H9 (cell line): Measurements from ENCODE around the gene SESTD1. TPM values are rescaled to one million over a fixed set of nuclear protein-coding genes. Genes with fewer than 3 reads are reported as not detected.

Source experiments
- DNase-seq: peaks from one replicate; pipeline ENCODE4 v3.0.0-alpha.2; 2017
- H2AFZ ChIP-seq: one replicate; pipeline ENCODE4 v1.6.1; 2013; ENCODE audit warnings: mild to moderate bottlenecking, low read length, control low read depth, moderate library complexity
- H2AK5ac ChIP-seq: 2 replicates; pipeline ENCODE4 v1.6.1; 2013; ENCODE audit warnings: low read length, control low read depth, mixed read lengths; ENCODE audit not compliant: insufficient read length
- H2BK120ac ChIP-seq: one replicate; pipeline ENCODE4 v1.6.1; 2013; ENCODE audit warnings: low read depth, mild to moderate bottlenecking, low read length, control low read depth, inconsistent platforms; ENCODE audit not compliant: poor library complexity, severe bottlenecking
- H2BK12ac ChIP-seq: 2 replicates; pipeline ENCODE4 v1.6.1; 2013; ENCODE audit warnings: low read length, control low read depth, mixed read lengths, low read depth; ENCODE audit not compliant: insufficient read length
- H2BK15ac ChIP-seq: 2 replicates; pipeline ENCODE4 v1.6.1; 2013; ENCODE audit warnings: low read depth, low read length, control low read depth
- H2BK20ac ChIP-seq: one replicate; pipeline ENCODE4 v1.6.1; 2013; ENCODE audit warnings: low read depth, mild to moderate bottlenecking, low read length, control low read depth, inconsistent platforms; ENCODE audit not compliant: poor library complexity, severe bottlenecking
- H2BK5ac ChIP-seq: 2 replicates; pipeline ENCODE4 v1.6.1; 2013; ENCODE audit warnings: low read length, control low read depth, mixed read lengths; ENCODE audit not compliant: insufficient read length
- H3K14ac ChIP-seq: 2 replicates; pipeline ENCODE4 v1.6.1; 2013; ENCODE audit warnings: low read length, control low read depth; ENCODE audit not compliant: insufficient read depth
- H3K18ac ChIP-seq: 2 replicates; pipeline ENCODE4 v1.6.1; 2013; ENCODE audit warnings: low read depth, mild to moderate bottlenecking, mixed read lengths, low read length, control low read depth; ENCODE audit not compliant: insufficient read length
- H3K23ac ChIP-seq: 2 replicates; pipeline ENCODE4 v1.6.1; 2013; ENCODE audit warnings: low read length, control low read depth, mixed read lengths, low read depth; ENCODE audit not compliant: insufficient read length
- H3K23me2 ChIP-seq: 2 replicates; pipeline ENCODE4 v1.6.1; 2013; ENCODE audit warnings: low read depth, mild to moderate bottlenecking, mixed read lengths, low read length, control low read depth; ENCODE audit not compliant: insufficient read length, poor library complexity, severe bottlenecking
- H3K27ac ChIP-seq: 2 replicates; pipeline ENCODE4 v1.5.1; 2013; ENCODE audit warnings: low read length, control low read depth, mixed read lengths, low read depth; ENCODE audit not compliant: insufficient read length
- H3K27me3 ChIP-seq: 2 replicates; pipeline ENCODE4 v1.6.1; 2013; ENCODE audit warnings: low read length, control low read depth, inconsistent platforms; ENCODE audit not compliant: insufficient read depth
- H3K4ac ChIP-seq: 2 replicates; pipeline ENCODE4 v1.6.1; 2013; ENCODE audit warnings: low read depth, mild to moderate bottlenecking, control low read depth, inconsistent platforms, low read length, moderate library complexity
- H3K4me1 ChIP-seq: 2 replicates; pipeline ENCODE4 v1.6.1; 2013; ENCODE audit warnings: low read length, control low read depth, inconsistent platforms; ENCODE audit not compliant: insufficient read depth
- H3K4me2 ChIP-seq: 2 replicates; pipeline ENCODE4 v1.6.1; 2013; ENCODE audit warnings: low read length, control low read depth, mixed read lengths; ENCODE audit not compliant: insufficient read length, insufficient read depth
- H3K56ac ChIP-seq: 2 replicates; pipeline ENCODE4 v1.6.1; 2013; ENCODE audit warnings: low read depth, mild to moderate bottlenecking, mixed read lengths, low read length, control low read depth; ENCODE audit not compliant: insufficient read length
- H3K79me1 ChIP-seq: 2 replicates; pipeline ENCODE4 v1.6.1; 2013; ENCODE audit warnings: low read depth, mild to moderate bottlenecking, moderate library complexity, low read length, control low read depth, inconsistent platforms; ENCODE audit not compliant: insufficient read depth, poor library complexity, severe bottlenecking
- H3K79me2 ChIP-seq: 2 replicates; pipeline ENCODE4 v1.6.1; 2013; ENCODE audit warnings: low read length, control low read depth, inconsistent platforms; ENCODE audit not compliant: insufficient read depth
- H3K9ac ChIP-seq: 2 replicates; pipeline ENCODE4 v1.6.1; 2013; ENCODE audit warnings: low read length, control low read depth, mixed read lengths; ENCODE audit not compliant: insufficient read length; ENCODE audit errors: extremely low read depth
- H3K9me3 ChIP-seq: one replicate; pipeline ENCODE4 v1.6.1; 2013; ENCODE audit warnings: low read depth, low read length, inconsistent platforms; ENCODE audit not compliant: control insufficient read depth
- H3T11ph ChIP-seq: one replicate; pipeline ENCODE4 v1.6.1; 2013; ENCODE audit warnings: mild to moderate bottlenecking, low read length, control low read depth, inconsistent platforms
- H4K20me1 ChIP-seq: one replicate; pipeline ENCODE4 v1.6.1; 2013; ENCODE audit not compliant: control insufficient read depth, insufficient read length, insufficient read depth
- H4K5ac ChIP-seq: 2 replicates; pipeline ENCODE4 v1.6.1; 2013; ENCODE audit warnings: low read depth, mild to moderate bottlenecking, mixed read lengths, low read length, control low read depth; ENCODE audit not compliant: insufficient read length
- H4K8ac ChIP-seq: replicated peaks from 2 replicates; pipeline ENCODE4 v1.6.1; 2013; ENCODE audit warnings: low read length, control low read depth, mixed read lengths, low read depth; ENCODE audit not compliant: insufficient read length
- H4K91ac ChIP-seq: 2 replicates; pipeline ENCODE4 v1.6.1; 2013; ENCODE audit warnings: low read depth, mild to moderate bottlenecking, moderate library complexity, mixed read lengths, low read length, control low read depth; ENCODE audit not compliant: insufficient read length
- H3K27ac Mint-ChIP-seq, 3 experiments: 2 replicates in 2 of 3; 3 replicates in 1 of 3; pipeline ENCODE4 v1.8.0; 2020 to 2021; ENCODE audit warnings: mixed read lengths in 3 of 3, mild to moderate bottlenecking in 1 of 3, moderate library complexity in 1 of 3
- H3K27me3 Mint-ChIP-seq: 2 replicates; pipeline ENCODE4 v1.8.0; 2021; ENCODE audit warnings: low read depth, mild to moderate bottlenecking, moderate library complexity, mixed read lengths
- H3K36me3 Mint-ChIP-seq, 3 experiments: 2 replicates in 2 of 3; 3 replicates in 1 of 3; pipeline ENCODE4 v1.8.0; 2020 to 2021; ENCODE audit warnings: low read depth in 3 of 3, mixed read lengths in 3 of 3; ENCODE audit not compliant: insufficient read depth in 1 of 3
- H3K4me1 Mint-ChIP-seq, 2 experiments: 2 replicates each; pipeline ENCODE4 v1.8.0; 2020; ENCODE audit warnings: mixed read lengths in 2 of 2
- H3K4me3 Mint-ChIP-seq, 2 experiments: 2 replicates in 1 of 2; 3 replicates in 1 of 2; pipeline ENCODE4 v1.8.0; 2020 to 2021; ENCODE audit warnings: mild to moderate bottlenecking in 2 of 2, mixed read lengths in 2 of 2, moderate library complexity in 1 of 2
- H3K9me3 Mint-ChIP-seq, 2 experiments: 2 replicates in 1 of 2; 3 replicates in 1 of 2; pipeline ENCODE4 v1.8.0; 2020; ENCODE audit warnings: mild to moderate bottlenecking in 2 of 2, mixed read lengths in 2 of 2, moderate library complexity in 1 of 2
- CTCF ChIP-seq: fragments of 200-600 bp; sonication (generic); conservative IDR thresholded peaks from 3 replicates; pipeline ENCODE4 v1.8.0; 2021; ENCODE audit warnings: antibody characterized with exemption, mild to moderate bottlenecking
- WGBS: extraction: QIAGEN DNeasy Blood & Tissue Kit; methylation state at CpG from one replicate; pipeline ENCODE4 v1.1.7; 2013; ENCODE audit warnings: missing lambda C conversion rate, low lambda C conversion rate, mixed read lengths; ENCODE audit not compliant: insufficient read length; ENCODE audit errors: extremely low coverage; 5-methylcytosine and 5-hydroxymethylcytosine counted together
- total RNA-seq: library from RNA; stranded (reverse); gene quantifications from 2 replicates; pipeline ENCODE4 v1.2.1, GENCODE V29; 2021

Gene SESTD1
- total RNA-seq, 1 experiment from 2014 or later: 44.4 TPM

GRCh38 chr2:179171371-179171770, 93.3 kb downstream of the SESTD1 start:
- no peaks in the 10 kb centered on the region for H3K23me2 ChIP-seq
- H2AFZ ChIP-seq: no peak overlapping the region
- H4K20me1 ChIP-seq: no peaks in the 10 kb centered on the region
- no peak overlapping the region for H2BK5ac ChIP-seq
- no peak overlapping the region for H2BK15ac ChIP-seq
- TF ChIP-seq CTCF: no peak
- H2BK12ac ChIP-seq: no peak overlapping the region
- H2BK20ac ChIP-seq: no peak overlapping the region
- H3K27ac Mint-ChIP-seq: no peak overlapping the region
- no peak overlapping the region for H3K9ac ChIP-seq
- H3K4me3 Mint-ChIP-seq: no peak overlapping the region
- no peak overlapping the region for H2BK120ac ChIP-seq
- H3K4me1 ChIP-seq: peaks cover 5% of the 10 kb centered on the region
- no peak overlapping the region for H2AK5ac ChIP-seq
- no peak for DNase-seq
- H3K56ac ChIP-seq: no peak overlapping the region
- H3K18ac ChIP-seq: no peak overlapping the region
- no peak overlapping the region for H3K4ac ChIP-seq
- no peak overlapping the region for H3K4me2 ChIP-seq
- no peak overlapping the region for H3T11ph ChIP-seq
- no peak overlapping the region for H3K27ac ChIP-seq
- H3K79me2 ChIP-seq: no peaks in the 10 kb centered on the region
- no peaks in the 10 kb centered on the region for H3K79me1 ChIP-seq
- H4K8ac ChIP-seq: no peak overlapping the region
- no peak overlapping the region for H4K5ac ChIP-seq
- H3K14ac ChIP-seq: no peak overlapping the region
- H3K4me1 Mint-ChIP-seq: peaks cover 13 to 20% of the 10 kb centered on the region in 2 experiments
- H3K9me3 ChIP-seq: no peaks in the 10 kb centered on the region
- H3K9me3 Mint-ChIP-seq: no peaks in the 10 kb centered on the region
- no peak overlapping the region for H3K23ac ChIP-seq
- H4K91ac ChIP-seq: no peak overlapping the region
- 100% methylated on average over 1 of the region's 1 CpG for WGBS
- no peaks in the 10 kb centered on the region for H3K27me3 Mint-ChIP-seq
- peaks cover 0 to 12% (median 6%) of the 10 kb centered on the region in 3 experiments; a peak in 3 of 7 replicates for H3K36me3 Mint-ChIP-seq
- H3K27me3 ChIP-seq: no peaks in the 10 kb centered on the region
